Keratinocyte (primary cell): ENCODE data around the gene C15orf40. TPM values are rescaled to one million over a fixed set of nuclear protein-coding genes. Genes with fewer than 3 reads are reported as not detected.

Experiments
- DNase-seq: peaks from one replicate; pipeline ENCODE4 v3.0.0-alpha.2; 2011; ENCODE audit warnings: low read depth, missing footprints, low spot score
- FAIRE-seq: peaks from 2 replicates; lab custom pipeline; 2011; peaks lifted over from hg19 to GRCh38; lab: Jason Lieb, UNC
- H2AFZ ChIP-seq: 2 replicates; pipeline ENCODE4 v1.6.0; 2012; ENCODE audit warnings: low read length, control low read depth, inconsistent platforms; ENCODE audit not compliant: control insufficient read depth
- H3K27ac ChIP-seq: 2 replicates; pipeline ENCODE4 v1.5.1; 2011; ENCODE audit warnings: low read length; ENCODE audit not compliant: control insufficient read depth, insufficient read depth
- H3K27me3 ChIP-seq: 3 replicates; pipeline ENCODE4 v1.6.0; 2011; ENCODE audit warnings: low read length; ENCODE audit not compliant: control insufficient read depth, insufficient read depth; ENCODE audit errors: extremely low read depth
- H3K36me3 ChIP-seq, 2 experiments: 2 replicates in 1 of 2; 3 replicates in 1 of 2; pipeline ENCODE4 v1.5.1; 2011; ENCODE audit warnings: low read length in 2 of 2, mild to moderate bottlenecking in 1 of 2; ENCODE audit not compliant: control insufficient read depth in 2 of 2, insufficient read depth in 2 of 2; ENCODE audit errors: extremely low read depth in 1 of 2
- H3K4me1 ChIP-seq: 3 replicates; pipeline ENCODE4 v1.5.1; 2011; ENCODE audit warnings: low read length; ENCODE audit not compliant: control insufficient read depth, insufficient read depth; ENCODE audit errors: extremely low read depth
- H3K4me2 ChIP-seq: 3 replicates; pipeline ENCODE4 v1.6.0; 2011; ENCODE audit warnings: low read depth, low read length; ENCODE audit not compliant: control insufficient read depth, insufficient read depth; ENCODE audit errors: extremely low read depth
- H3K4me3 ChIP-seq, 3 experiments: fragments of 200-600 bp in 1 of 3; sonication (generic) in 1 of 3; 2 replicates in 2 of 3; 3 replicates in 1 of 3; pipeline ENCODE4 v1.5.1; 2011 to 2016; ENCODE audit warnings: low read length in 3 of 3, mild to moderate bottlenecking in 3 of 3, control low read depth in 2 of 3, inconsistent platforms in 1 of 3, low read depth in 1 of 3, mixed read lengths in 1 of 3, mixed run types in 1 of 3, moderate library complexity in 1 of 3; ENCODE audit not compliant: control insufficient read depth in 2 of 3, insufficient read depth in 2 of 3; ENCODE audit errors: extremely low read depth in 1 of 3
- H3K79me2 ChIP-seq: 2 replicates; pipeline ENCODE4 v1.6.0; 2012; ENCODE audit warnings: low read length; ENCODE audit not compliant: control insufficient read depth, insufficient read depth
- H3K9ac ChIP-seq: 3 replicates; pipeline ENCODE4 v1.6.0; 2011; ENCODE audit warnings: low read length; ENCODE audit not compliant: control insufficient read depth, insufficient read depth; ENCODE audit errors: extremely low read depth
- H3K9me1 ChIP-seq: 3 replicates; pipeline ENCODE4 v1.6.0; 2011; ENCODE audit warnings: low read length; ENCODE audit not compliant: control insufficient read depth, insufficient read depth; ENCODE audit errors: extremely low read depth
- H3K9me3 ChIP-seq: 2 replicates; pipeline ENCODE4 v1.5.1; 2012; ENCODE audit warnings: low read depth, low read length; ENCODE audit not compliant: control insufficient read depth
- H4K20me1 ChIP-seq: 3 replicates; pipeline ENCODE4 v1.6.0; 2011; ENCODE audit warnings: low read length; ENCODE audit not compliant: control insufficient read depth, insufficient read depth; ENCODE audit errors: extremely low read depth
- CTCF ChIP-seq, 3 experiments: IDR thresholded peaks in 1 of 3; conservative IDR thresholded peaks in 1 of 3; optimal IDR thresholded peaks in 1 of 3; 2 replicates in 2 of 3; 3 replicates in 1 of 3; pipeline versions ENCODE3 to v1.5.1; 2011; ENCODE audit warnings: low read length in 3 of 3, mild to moderate bottlenecking in 3 of 3, moderate library complexity in 2 of 3, control low read depth in 1 of 3, inconsistent platforms in 1 of 3; ENCODE audit not compliant: insufficient read depth in 2 of 3; ENCODE audit errors: extremely low read depth in 1 of 3
- EZH2 ChIP-seq: IDR thresholded peaks from one replicate; pipeline ENCODE4 v1.6.1; 2012; ENCODE audit warnings: inconsistent platforms, mild to moderate bottlenecking, low read length, moderate library complexity
- dilution Hi-C: fragments of 300-500 bp; cut with MboI; formaldehyde crosslinking; loops from one replicate; pipeline ENCODE4 v1.7.0; 2020; ENCODE audit warnings: low sequenced_read_pairs; ENCODE audit not compliant: extremely low pct_ligation_motif_present
- polyA plus RNA-seq, 5 experiments: library from polyadenylated mRNA; depleted of rRNA in 3 of 5; stranded (reverse) in 3 of 5; stranded (forward) in 1 of 5; unstranded in 1 of 5; fragments of >200 nt; gene quantifications; 1 replicate in 1 of 5; 2 replicates in 3 of 5; 3 replicates in 1 of 5; pipeline versions ENCODE4 v1.2.1 to v1.2.3, GENCODE V29; 2011 to 2012; ENCODE audit warnings: missing spikeins in 2 of 5, low read depth in 1 of 5, low replicate concordance in 1 of 5

The C15orf40 gene
- polyA plus RNA-seq, 1 donor (not counting 4 experiments of a cell fraction or from before 2014, with no cell fraction given) = 26.6 TPM

GRCh38 chr15:82970696-82971095 is 40.7 kb downstream of the C15orf40 start:
- Histone ChIP-seq H3K27me3 (peaks cover 4% of the 10 kb centered on the region), H3K4me2 (no peak overlapping the region), H4K20me1 (no peaks in the 10 kb centered on the region), H3K79me2 (no peaks in the 10 kb centered on the region), H3K27ac (no peak overlapping the region), H3K9ac (no peak overlapping the region), H2AFZ (no peak overlapping the region), H3K4me1 (no peaks in the 10 kb centered on the region), H3K36me3 (no peaks in the 10 kb centered on the region), H3K9me3 (no peaks in the 10 kb centered on the region), H3K4me3 (no peak overlapping the region), H3K9me1 (no peaks in the 10 kb centered on the region)
- FAIRE-seq = no peak
- TF ChIP-seq CTCF (optimal IDR thresholded peaks at IDR 0.05 in 1 of 3, IDR thresholded peaks at IDR 0.05 in 1 of 3, conservative IDR thresholded peaks at IDR 0.05 in 1 of 3; ENCODE audit: extremely low read depth in 1 of 3, insufficient read depth in 2 of 3, low read length in 3 of 3) = no peak
- TF ChIP-seq EZH2 = no peak
- no peak for DNase-seq
- dilution Hi-C loops = no loop called here

GRCh38 chr15:82970078-82970686 is 41.3 kb downstream of the C15orf40 start:
- Histone ChIP-seq H3K9me1 (no peaks in the 10 kb centered on the region), H3K4me1 (no peaks in the 10 kb centered on the region), H3K9me3 (no peaks in the 10 kb centered on the region), H3K27ac (no peak overlapping the region), H3K79me2 (no peaks in the 10 kb centered on the region), H3K36me3 (no peaks in the 10 kb centered on the region), H3K4me3 (no peak overlapping the region), H2AFZ (no peak overlapping the region), H3K9ac (no peak overlapping the region), H3K27me3 (peaks cover 4% of the 10 kb centered on the region), H3K4me2 (no peak overlapping the region), H4K20me1 (no peaks in the 10 kb centered on the region)
- FAIRE-seq (no peak), DNase-seq (no peak)
- dilution Hi-C loops = no loop called here
- no peak for TF ChIP-seq EZH2
- TF ChIP-seq CTCF (optimal IDR thresholded peaks at IDR 0.05 in 1 of 3, IDR thresholded peaks at IDR 0.05 in 1 of 3, conservative IDR thresholded peaks at IDR 0.05 in 1 of 3; ENCODE audit: extremely low read depth in 1 of 3, insufficient read depth in 2 of 3, low read length in 3 of 3) = no peak
